A204.1 (cell line): ENCODE data around the gene SPAG6.

Experiments
- FAIRE-seq: peaks from 2 replicates; lab custom pipeline; 2012; peaks lifted over from hg19 to GRCh38; lab: Jason Lieb, UNC

The SPAG6 gene

GRCh38 chr10:22436893-22437619 lies 91.8 kb downstream of the SPAG6 start:
- no peak for FAIRE-seq

DNA sequence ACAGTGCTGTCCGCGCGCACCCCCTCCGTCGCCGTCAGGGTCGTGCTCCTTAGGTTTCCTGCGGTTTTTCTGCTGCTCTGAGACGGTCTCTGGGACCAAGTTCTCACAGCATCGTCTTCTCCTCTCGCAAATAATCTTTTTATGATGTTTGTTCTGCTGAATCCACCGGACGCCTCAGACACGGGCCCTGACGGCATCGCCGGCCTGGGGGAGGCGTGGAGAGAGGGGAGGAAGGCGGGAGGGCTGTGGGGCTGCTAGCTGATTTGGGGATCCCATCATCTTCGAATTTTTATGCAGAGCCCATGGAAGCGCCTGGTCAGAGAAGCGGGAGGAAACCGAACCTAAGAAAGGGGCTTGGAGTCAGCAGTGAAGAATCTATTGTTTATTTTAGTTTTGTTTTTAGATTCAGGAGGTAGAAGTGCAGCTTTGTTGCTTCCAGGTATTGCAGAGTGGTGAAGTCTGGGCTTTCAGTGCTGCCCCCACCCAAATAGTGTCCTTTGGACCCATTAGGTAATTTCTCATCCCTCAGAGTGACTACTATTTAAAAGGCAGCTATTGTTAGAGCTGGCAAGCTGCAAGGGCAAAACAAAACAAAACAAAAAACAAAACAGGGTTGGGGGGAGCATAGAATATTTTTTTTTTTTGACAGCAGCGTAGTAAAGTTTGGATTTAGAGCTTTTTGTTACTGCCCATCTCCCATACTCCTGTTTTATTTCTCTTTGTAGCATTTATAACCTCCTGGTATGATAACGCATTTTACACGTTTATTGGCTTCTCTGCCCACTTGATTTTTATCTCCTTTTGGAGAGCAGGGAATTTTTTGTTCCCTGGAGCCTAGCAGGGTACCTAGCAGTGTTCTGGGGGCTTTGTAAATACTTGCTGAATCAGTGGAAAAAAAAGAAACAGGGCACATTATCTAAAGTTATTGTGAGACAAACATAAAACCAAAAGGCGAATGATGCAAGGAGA lies 92.6 kb downstream of the SPAG6 start:
- FAIRE-seq = no peak

GRCh38 chr10:22438711-22439110 lies 93.4 kb downstream of the SPAG6 start:
- FAIRE-seq = no peak

GRCh38 chr10:22442063-22442462 lies 96.8 kb downstream of the SPAG6 start:
- no peak for FAIRE-seq

DNA sequence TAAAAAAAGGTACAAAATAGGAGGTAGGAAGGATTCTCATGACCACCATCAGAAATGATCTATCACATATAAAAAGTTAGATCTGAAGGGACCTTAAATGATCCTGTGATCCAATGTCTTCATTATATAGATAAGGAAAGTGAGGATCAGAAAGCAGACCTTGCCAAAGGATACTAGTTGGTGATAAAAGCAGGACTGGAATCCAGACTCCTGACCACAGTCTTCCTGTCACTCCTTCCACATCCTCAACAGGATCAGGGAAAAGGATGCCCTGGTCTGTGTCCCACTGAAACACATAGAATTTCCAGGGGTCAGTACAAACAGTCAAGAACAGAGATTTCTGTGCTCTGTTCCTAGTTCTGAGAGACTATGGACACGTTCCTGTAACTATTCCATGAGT lies 97.2 kb downstream of the SPAG6 start:
- FAIRE-seq = no peak

DNA sequence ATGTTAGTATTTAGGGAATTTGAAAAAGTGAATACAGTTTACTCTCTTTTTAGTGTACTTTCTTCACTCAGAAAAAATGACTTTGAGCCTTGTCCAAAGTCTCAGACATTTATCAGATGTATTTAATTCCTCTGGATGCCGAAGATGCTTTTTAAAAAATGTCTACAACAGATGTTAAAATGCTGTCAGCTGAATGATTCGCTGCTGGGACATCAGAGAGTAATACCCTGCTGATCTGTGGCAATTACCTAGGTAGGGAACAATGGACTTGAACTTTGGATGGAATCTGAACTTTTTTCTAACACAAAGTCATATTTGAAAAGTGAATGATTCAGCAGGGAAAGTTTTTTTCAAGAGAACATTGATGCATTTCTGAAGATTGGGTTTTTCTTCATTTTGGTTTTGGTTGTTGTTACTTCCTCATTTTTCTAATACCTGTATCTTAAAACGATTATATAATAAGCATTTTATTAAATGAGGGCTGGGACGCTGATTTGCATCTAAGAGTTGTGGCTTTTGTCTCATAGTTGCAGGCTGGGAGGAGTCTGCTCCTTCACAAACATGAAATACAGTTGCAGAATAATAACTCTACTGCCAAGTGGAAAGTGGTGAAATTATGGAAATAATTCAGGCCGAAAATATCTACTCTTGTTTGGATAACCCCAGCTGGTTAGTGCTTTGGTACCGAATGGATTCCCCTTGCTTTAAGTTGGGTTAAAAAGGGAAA lies 98.0 kb downstream of the SPAG6 start:
- no peak for FAIRE-seq

GRCh38 chr10:22444219-22444788 lies 99.0 kb downstream of the SPAG6 start:
- FAIRE-seq = no peak

- FAIRE-seq = no peak
Observed at GRCh38 chr10:22445495-22445894, 100.2 kb downstream of the SPAG6 start.

DNA sequence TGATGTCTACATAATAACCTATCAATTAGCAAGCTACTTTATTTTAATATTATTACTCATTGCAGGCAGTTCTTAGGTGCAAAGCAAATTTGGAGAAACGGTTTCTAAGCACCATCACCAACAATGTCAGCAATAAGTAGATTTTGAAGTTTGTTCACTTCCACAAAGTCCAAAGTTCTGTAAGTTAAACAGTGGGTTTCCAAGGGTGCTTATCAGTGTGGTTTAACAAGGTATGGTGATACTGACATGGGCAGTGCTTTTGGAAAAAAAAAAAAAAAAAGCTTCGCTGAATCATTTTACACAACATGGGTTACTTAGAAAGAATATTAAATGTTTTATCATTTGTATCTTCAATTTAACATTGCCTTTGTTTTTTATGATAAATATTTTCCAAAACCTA lies 101.8 kb downstream of the SPAG6 start:
- no peak for FAIRE-seq

DNA sequence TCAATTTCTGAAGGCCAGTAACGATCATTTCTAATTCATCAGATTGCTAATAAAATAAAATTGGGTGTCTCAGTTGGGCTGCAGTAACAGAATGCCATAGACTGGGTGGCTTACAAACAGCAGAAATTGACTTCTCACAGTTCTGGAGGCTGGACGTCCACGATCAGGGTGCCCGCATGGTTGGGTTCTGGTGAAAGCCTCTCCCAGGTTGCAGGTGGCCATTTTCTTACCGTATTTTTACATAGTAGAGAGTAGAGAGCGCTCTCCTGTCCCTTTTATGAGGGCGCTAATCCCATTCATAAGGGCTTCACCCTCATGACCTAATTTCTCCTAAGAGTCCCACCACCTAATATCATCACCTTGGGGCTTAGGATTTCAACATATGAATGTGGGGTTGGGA lies 106.0 kb downstream of the SPAG6 start:
- no peak for FAIRE-seq

DNA sequence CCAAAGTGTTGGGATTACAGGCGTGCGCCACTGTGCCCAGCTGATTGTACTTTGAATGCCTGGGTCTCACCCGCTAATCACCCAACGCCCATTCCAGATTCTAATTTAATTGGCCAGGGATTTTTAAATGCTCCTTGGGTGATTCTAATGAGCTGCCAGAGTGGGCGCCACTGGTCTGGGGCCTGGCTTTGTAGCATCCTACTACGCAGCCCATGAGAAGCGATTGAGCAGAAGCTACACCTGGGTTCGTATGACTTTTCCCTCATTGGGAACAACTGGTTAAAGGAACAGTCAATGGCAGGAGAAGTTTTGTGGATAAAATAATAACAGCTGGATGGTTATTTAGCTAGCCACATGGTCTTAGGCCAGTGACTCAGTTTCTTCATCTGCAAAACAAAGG lies 108.0 kb downstream of the SPAG6 start:
- no peak for FAIRE-seq

DNA sequence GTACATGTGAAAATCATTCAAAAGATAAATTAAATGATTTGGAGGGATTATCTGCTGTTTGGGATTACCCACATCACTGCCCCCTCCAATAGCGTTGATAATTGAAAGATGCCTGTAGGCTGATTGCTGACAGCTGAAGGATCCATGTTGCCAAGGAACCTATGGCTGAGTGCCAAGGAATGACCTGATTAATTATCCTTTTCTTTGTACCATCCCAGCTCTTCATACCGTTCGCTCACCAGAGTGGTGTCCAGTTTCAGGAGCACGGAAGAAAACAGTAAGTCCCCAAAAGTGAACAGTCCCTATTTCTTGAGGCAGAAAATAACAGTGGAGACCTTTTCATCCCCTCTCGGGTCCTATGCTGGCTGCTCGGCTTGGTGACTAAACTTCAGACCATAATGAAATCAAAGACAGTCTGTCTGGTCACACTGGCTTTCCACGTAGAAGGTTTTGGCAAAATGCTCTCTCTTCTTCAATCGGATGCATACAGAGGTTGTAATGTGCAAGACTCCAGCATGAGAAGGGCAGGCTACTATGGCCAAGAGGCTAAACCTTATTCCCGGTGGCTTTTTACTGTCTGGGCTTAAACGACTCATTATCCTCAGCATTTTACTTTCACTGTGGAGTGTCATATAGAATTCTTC lies 108.8 kb downstream of the SPAG6 start:
- no peak for FAIRE-seq

DNA sequence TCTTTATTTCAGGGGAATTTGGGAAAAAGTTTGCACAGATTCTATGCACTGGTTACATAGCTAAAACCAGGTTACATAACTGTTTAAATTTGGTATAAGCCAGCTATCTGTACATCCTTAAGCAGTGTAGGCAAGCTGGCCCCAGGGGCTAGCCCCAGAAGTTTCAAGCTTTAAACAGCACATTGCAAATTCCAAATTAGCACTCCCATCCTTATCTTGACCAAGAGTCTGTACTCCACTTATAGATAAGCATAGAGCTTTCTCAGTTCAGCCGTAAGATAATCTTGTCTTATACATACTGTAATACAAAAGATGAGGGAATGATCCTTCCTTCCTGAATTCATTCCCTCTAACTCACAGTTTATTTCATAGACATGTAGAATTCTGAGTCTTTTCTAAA lies 109.3 kb downstream of the SPAG6 start:
- no peak for FAIRE-seq

DNA sequence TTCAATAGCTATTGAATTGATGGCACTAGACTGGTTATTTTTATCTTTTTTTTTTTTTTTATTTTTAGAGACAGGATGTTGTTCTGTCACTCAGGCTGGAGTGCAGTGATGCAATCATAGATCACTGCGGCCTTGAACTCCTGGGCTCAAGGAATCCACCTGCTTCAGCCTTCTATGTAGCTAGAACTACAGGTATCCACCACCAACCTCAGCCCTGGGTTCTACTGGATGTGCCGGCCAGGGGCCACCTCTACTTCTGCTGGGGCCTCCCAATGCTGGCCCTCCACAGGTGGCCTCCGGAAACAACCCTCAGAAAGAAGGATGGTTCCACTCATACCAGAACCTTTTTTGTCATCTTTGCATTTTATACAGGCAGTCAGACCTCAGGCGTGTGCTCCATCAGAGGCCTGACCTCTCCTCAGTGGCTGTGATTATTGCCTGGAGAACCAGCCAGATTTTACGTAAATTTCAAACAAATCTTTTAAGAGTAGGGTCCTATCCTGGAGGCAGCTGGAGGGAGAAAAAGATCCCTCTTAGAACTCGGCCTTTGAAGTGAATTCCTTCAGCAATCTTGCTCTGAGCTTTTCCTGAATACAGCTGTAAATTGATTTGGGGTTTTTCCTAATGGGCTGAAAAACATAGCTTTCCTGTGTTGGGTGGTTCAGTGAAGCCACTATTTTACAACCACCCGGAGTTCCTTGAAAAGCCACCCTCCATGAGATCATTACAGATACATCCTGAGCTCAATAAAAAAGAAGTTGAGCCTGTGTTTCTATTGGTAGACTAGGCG lies 110.0 kb downstream of the SPAG6 start:
- FAIRE-seq = no peak

DNA sequence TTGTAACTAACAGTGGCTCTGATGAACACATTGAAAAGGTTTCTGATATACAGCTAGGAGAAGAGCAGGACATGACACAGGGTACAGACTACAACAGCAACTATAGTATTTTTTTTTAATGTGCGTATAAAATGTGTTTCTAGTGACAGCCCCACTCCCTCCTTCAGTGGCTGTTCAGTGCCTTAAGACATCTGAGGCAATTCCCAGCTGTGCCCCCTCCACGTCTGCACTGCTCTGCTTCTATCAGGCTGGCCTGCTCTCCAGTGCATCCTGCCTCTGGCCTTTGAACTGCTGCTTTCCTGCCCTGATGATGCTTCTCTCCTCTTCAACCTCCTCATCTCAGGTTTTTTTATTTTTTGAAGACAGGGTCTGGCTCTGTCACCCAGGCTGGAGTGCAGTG lies 111.2 kb downstream of the SPAG6 start:
- FAIRE-seq = no peak

DNA sequence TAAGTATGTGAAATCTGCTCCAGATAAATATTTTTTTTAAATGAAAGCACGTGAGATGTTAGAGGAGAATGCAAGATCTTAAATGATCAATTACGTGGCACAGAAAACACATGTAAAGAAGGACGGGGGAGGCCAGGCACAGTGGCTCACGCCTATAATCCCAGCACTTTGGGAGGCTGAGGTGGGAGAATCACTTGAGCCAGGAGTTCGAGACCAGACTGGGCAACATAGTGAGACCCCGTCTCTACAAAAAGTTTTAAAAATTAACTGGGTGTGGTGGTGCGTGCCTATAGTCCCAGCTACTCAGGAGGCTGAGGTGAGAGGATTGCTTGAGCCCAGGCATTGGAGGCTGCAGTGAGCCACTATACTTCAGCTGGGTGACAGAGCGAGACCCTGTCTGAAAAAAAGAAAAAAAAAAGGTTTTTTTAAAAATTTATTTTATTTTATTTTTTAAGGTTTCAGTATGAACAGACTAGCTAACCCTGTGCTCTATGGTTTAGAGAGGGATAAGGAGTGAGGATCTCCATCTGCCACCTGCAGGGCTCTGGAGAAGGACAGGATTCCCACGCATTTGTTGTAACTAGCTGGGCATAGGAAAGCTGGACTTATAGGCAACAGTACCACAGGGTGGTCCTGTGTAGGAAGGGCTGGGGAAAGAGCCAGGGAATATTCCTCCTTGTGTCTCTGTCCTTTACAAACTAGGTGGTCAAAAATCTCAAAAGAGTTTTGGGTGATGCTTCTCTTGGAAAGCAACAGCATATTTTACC lies 113.2 kb downstream of the SPAG6 start:
- no peak for FAIRE-seq

DNA sequence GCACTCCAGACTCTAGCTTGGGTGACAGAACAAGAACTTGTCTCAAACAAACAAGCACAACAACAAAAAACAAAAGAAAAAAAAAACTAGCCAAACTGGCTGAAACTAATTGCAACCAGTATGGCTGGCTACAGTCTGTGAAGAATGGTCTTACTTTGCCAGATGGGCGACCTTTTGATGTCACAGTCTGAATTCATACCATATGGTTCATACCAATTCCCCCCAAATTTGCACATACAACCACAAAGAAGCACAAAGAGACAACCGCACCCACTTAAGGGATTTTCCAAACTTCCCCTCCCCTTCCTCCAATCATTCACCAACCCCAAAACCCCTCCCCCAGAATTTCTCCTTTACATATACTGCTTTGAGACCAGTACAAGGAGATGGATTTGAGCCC lies 114.2 kb downstream of the SPAG6 start:
- FAIRE-seq = no peak

GRCh38 chr10:22460101-22460500 lies 114.8 kb downstream of the SPAG6 start:
- FAIRE-seq = no peak

DNA sequence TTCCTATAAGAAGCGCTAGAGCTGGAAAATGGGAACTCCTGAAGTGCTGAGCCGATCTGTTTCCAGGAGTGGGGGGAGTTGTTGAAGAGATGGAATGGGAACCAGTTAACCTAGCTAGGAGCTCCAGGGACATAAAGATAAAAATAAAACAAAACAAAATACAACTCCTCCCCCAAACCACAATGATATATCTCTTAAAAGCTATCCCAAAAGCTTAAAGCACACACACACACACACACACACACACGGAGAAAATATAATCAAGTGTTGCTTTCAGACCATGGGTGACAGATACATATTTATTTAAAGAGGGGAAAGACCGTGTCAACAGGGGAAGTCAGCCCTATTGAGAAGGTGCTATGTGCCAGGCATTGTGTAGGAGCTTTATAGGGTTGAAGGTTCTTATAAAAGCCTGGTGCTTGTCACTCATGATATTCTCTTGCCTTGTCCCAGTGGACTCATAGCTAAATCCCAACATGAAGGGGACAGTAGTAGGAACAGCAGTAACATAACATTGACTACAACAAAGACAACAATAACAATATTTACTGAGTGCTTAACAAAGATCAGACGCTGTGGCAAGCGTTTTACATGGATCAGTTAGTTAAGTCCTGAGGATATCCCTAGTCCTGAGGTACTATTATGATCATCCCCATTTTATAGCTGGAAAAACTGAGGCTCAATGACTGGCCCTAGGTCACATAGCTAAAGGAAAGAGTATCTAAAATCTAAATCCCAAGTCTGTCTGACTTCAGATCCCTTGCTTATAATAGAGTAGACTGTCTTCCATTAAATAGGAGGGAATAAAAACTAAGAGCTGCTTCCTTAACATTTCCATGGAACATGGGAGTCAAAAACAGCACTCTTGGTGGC lies 115.5 kb downstream of the SPAG6 start:
- no peak for FAIRE-seq
